GM11168 (cell line): ENCODE measurements around the gene LCLAT1.

Source experiments
- in situ Hi-C: fragments of 300-500 bp; cut with MboI; formaldehyde crosslinking; loops from one replicate; pipeline ENCODE4 v1.12.0; 2022; ENCODE audit warnings: low sequenced_read_pairs; ENCODE audit not compliant: unreplicated experiment

The LCLAT1 gene

DNA sequence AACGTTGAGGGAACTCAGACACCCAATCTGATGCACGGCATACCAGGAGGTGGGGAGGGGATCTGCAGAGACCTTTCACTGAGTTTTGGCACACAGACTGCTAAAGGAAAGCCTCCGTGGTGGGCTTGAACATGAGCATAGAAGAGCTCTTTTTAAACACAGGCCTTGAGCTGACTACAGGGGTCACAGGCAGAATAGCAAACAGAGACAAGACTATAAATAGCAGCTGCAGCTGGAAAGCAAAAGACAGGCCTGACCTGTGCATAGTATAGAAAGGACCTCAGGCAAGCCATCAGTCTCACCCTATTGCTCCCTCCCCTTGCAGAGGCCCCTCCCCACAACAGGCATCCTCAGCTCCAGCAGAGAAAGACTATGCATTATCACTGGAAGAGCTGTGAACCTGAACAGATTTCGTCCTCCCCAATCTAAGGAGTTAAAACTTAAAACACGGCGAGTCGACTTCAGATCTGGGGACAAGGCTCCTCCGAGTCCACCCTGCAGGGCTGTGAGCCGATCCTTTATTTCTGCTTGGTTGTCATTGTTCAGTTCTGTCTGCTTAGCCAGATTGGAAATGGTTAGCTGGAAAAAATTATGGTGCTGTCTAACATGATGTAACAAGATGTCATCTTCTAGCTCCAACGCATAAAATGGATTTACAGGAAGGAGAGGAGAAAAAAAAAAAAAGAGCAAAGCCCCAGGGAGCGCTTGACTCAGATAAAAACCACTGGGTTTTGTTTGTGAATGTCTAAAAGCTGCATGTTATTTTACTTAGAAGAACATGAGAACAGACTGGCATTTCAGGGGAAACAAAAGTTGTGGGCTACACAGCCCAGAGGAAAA is 25.2 kb upstream of the LCLAT1 start:
- in situ Hi-C loops: no loop called here

DNA sequence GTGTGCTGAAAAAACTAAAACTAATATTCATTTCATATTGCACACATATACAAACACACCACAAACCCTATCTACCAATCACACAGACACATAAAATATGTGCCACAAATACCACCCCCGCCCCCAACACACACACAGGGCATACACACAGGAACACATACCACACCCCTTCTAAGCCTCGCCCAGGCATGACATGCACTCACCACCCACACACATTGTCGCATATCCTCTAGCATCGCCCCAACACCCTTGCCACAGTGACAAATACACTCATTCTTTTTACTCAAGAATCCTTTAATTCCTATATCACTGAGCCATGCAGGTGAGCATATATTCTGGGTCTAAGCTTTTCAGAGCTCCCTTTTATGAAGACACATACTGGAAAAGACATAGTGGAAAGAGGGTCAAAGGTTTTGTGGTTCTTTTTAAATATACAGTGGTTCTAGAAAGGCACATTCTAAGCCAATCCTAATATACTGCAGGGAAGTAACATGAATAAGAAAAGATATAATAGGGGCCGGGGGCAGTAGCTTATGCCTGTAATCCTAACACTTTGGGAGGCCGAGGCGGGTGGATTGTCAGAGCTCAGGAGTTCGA is 24.5 kb upstream of the LCLAT1 start:
- in situ Hi-C loops: no loop called here

DNA sequence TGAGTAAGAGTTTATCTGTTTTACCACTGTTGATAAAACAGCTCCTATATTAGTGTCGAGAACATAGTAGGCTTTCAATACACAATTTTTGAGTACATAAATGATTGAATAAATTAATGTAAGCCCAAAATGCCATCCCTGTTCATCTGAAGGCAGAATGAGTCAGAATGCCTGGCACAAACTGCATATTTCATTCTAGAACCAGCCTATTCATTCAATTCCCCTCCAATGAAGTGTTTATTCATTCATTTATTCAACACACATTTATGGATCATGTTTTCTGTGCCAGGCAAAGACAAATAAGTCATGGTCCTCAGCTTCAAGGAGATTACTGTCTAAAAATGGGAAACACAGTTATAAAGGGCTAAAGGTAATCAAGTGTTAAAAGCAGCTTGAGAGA is 22.8 kb upstream of the LCLAT1 start:
- in situ Hi-C loops: no loop called here

DNA sequence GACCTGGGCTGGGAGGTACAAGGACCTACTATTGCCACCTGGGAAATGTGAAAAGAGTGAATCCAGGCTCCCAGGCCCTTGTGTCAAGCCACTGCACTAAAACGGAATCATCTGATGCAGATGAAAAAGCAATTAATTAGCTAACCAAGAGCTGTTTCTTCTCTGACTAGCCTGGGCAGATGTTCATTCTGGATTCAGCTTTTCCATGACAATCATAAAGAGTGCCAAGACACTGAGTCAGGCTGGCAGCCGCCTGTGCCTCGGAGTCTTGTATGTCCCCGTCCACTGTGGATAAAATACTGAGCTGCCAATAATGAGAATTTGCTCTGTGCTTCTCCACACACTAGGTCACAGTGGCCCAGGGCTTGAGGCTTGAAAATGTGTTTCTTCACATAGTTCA is 21.7 kb upstream of the LCLAT1 start:
- in situ Hi-C loops: loop anchor here (25.0 kb wide), 1 partner anchor 188 kb away; the partner anchor contains the start of gene LBH

DNA sequence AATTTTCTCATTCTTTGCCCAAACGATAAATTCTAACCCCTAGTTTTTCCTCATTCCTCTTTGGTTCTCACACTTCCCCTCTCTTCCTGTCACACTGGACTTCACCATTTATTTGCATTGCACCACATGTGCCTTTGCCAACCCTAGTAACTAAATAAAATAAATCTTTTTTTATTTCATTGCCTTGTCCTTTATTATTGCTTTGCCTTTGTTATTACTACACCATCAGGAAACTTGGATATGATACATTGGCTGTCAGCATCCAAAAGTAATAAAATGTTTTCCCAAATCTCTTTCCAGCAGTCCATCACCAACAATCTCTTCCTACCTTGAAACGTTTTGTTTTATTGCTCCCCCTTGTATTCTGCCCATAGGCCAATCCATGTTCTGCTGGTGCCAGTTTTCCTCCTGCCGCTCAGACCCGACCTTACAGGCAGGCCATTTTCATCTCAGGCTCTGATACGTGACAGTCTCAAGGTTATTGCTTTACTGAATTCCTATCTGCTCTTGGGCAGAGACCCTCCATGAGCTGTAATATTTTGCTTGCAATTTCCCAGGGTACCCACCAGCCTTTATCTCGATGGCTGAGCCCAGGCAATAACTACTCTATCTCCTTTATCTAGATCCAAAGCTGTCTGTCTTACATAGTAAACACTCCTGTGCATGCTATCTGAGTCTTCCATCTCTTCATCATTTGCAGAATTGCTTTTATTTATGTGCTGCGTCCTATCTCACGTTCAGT is 19.3 kb upstream of the LCLAT1 start:
- in situ Hi-C loops: loop anchor here (25.0 kb wide), 1 partner anchor 190 kb away; the partner anchor contains the start of gene LBH

DNA sequence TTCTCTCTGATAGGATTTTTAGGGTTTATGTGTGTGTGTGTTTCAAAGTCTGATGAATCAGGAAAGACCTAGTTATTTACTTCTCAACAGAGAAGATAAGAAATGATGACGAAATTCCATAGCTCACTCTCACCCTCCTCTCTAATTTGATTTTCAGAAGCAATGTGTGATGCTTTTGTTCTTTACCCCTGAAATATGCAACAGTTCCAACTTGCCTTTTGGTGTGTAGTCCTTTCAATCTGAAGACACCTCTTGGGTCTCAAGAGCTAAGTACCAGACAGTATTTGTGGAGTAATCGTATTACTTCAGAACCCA is 18.7 kb upstream of the LCLAT1 start:
- in situ Hi-C loops: loop anchor here (25.0 kb wide), 1 partner anchor 191 kb away; the partner anchor contains the start of gene LBH

DNA sequence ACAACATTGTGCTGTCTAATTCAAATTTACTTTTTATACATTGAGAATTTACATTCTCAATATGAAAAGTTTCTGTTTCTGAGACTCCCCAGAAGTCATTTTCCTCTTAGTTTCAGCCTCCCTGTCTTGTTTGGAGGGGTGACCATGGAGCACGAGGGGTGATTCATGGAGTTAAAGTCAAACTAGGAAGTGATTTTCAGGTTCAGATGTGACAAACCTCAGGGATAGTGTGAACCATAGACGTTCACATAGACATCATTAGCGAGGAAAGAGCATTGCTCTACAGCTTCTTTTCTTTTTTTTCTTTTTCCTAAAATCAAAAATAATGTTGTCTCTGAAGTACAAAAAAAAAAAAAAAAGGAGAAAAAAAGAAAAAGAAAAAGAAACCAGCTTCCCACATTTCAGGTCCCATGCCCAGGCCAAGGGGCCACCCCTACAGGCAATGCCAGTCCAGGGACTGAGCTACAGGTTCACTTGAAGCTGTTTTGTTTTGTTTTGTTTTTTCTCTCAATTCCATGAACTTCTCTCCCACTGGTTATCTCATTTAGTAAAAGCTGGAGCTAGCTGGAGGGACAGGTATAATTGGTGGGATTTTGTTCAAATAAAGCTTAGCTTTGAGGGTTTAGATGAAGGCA is 18.1 kb upstream of the LCLAT1 start:
- in situ Hi-C loops: loop anchor here (25.0 kb wide), 1 partner anchor 192 kb away; the partner anchor contains the start of gene LBH

DNA sequence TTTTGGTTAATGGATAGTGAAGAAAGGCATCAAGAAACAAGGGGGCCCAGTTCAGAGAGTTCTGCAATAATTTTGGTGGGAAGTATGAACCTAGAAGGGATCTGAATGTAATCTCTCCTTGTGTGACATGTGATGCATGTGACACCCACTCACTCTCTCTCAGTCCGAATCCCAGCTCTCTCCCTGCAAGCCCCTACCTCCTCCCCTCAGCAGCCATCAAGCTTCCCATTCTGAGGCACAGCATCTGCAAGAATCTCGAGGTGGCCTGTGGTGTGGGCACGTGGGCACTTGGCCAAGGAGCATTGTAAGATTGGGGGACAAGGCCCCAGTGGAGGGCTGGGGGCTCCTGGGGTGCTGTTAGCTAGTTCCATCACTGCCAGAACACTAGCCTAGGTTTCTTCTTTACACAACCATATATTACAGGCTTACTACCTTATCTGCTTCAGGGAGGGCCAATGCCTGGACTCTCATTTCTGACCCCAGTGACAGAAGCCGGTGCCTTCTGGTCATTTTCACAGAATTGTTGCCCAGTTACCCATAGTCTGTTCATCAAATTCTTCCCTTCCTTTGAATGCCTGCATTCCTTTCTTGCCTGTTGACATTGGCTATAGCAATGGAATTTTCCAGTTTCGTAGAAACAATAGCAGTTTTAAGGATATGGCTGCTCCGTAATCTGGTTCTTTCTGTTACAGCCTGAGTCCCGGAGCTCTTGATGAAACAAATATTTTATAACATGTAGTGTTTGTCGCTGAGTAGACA is 13.3 kb upstream of the LCLAT1 start:
- in situ Hi-C loops: loop anchor here (25.0 kb wide), 1 partner anchor 196 kb away; the partner anchor contains the start of gene LBH

DNA sequence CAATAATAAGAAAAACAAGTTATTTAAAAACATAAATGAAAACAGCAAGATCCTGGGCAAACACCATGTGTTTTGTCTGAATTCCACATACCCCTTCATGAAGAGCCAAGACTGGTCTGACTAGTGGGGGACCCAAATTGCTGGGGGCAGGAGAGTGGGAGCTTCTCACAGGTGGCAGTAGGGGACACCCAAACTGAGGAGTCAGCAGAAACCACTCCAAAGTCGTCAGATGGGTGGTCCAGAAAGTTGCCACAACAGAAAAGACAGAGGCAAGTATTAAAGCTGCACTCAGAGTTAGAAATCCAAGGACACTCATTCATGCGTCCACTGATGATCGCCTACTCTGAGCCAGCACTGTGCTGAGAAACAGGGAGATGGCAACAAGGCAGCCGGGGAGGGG is 12.3 kb upstream of the LCLAT1 start:
- in situ Hi-C loops: loop anchor here (25.0 kb wide), 1 partner anchor 197 kb away; the partner anchor contains the start of gene LBH

DNA sequence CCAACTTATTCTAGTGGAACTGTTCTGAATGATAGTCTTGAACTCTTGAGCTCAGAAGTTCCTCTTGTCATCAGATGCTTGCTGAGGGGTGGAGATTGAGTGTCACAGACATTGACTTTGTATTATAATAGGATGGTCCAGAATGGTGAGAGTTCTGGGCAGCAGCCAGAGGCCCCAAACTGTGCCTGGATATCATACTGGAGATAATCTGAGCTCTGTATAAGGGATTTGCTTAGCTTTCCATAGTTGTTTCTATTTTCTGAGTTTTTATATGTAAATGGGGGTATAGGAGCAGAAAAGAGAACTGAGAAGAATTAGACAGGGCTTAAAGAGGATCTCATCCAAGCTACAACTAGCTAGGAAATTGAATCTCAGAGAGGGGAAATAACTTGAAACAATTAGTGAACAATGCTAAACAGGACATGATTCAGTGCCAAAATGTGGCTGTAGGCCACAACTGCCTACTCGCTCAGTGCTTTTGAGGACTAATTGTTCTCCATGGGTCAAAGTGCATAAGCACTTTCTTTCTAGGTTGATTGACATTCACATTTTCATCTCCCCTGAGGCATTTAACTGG is 10.1 kb upstream of the LCLAT1 start:
- in situ Hi-C loops: loop anchor here (25.0 kb wide), 1 partner anchor 200 kb away; the partner anchor contains the start of gene LBH

DNA sequence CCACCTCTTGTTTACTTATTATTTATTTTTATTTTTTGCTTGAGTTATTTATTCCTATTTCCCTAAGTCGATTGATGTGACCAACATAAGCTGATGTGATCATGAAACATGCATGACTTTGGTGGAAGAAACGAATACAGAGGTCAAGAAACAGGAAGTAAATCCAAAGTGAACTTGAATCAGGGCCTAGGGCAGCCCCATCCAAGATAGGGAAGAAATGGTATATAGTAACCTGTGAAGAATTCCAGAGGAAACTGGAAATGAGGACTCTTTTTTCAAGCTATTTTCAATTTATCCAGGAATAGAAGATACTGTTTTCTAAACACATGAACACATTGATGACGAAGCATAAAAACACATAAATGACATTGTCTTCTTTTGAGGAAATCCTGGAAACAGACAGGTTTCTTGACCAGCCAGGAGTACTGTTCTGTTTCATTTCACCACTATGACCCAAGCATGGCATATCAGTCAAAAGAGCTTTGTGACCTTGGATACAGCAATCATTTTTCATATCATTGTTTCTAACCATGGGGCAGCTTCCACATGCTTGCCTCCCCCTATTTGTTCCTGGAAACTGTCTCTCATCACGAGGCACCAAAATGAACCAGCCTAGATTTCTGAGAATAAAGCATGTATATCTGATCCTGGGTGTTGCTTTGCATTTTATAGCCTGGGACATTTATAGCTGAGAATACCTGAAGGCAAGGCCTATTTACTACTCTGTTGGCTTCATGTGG is 9.1 kb upstream of the LCLAT1 start:
- in situ Hi-C loops: loop anchor here (25.0 kb wide), 1 partner anchor 201 kb away; the partner anchor contains the start of gene LBH

DNA sequence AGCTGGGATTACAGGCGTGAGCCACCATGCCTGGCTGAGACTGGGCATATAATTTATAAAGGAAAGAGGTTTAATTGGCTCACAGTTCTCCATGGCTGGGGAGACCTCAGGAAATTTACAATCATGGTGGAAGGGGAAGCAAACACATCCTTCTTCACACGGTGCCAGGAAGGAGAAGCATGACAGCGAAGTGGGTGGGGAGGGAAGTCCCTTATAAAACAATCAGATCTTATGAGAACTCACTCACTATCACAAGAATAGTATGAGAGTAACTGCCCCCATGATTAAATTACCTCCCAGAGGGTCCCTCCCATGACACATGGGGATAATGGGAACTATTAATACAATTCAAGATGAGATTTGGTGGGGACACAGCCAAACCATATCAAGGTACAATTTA is 7.8 kb upstream of the LCLAT1 start:
- in situ Hi-C loops: loop anchor here (25.0 kb wide), 1 partner anchor 202 kb away; the partner anchor contains the start of gene LBH

DNA sequence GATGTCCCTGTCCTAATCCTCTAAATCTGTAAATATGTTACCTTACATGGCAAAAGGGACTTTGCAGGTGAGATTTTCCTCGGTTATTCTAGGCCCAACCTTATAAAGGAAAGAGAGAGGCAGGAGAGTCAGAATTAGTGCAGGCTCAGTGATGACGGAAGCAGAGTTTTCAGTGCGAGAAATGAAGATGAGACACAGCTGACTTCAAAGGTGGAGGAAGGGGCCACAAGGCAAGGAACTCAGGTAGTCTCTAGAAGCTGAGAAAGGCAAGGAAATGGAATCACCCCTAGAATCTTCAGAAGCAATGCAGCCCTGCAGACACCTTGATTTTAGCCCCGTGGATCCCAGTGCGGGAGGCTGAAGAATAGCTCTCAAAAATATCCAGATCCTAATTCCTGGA is 7.2 kb upstream of the LCLAT1 start:
- in situ Hi-C loops: loop anchor here (25.0 kb wide), 1 partner anchor 203 kb away; the partner anchor contains the start of gene LBH

DNA sequence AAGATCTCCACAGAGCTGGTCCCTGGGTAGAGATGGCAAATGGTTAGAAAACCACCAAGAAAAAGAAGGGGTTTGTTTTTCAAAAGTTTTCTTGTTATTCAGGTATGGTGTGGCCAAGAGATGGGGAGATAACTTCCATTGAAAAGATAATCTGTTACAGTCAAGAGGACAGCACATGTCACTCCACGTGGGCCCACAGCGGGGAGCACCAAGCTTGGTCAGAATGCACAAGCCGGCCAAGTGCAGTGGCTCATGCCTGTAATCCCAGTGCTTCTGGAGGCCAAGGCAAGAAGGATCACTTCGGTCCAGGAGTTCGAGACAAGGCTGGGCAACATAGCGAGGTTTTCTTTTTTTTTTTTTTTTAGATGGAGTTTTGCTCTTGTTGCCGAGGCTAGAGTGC is 6.0 kb upstream of the LCLAT1 start:
- in situ Hi-C loops: loop anchor here (25.0 kb wide), 1 partner anchor 204 kb away; the partner anchor contains the start of gene LBH

DNA sequence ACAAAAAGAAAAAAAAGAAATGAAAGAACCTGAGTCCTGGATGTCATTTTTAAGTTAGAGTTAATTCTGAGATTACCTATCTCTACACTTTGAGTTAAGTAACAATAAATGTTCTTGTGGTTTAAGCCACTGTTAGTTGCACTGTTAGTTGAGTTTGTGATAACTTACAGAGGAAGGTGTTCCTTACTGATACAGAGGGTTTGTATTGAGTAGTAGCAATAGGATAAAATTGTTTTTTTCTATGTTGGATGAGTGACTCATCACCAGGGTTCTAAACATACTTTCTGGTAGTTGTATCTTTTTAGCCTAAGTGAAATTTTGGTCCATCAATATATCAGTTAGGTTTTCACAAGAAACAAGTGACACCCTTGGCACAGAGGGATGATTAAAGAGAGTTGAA is 4.0 kb upstream of the LCLAT1 start:
- in situ Hi-C loops: loop anchor here (25.0 kb wide), 1 partner anchor 206 kb away; the partner anchor contains the start of gene LBH

DNA sequence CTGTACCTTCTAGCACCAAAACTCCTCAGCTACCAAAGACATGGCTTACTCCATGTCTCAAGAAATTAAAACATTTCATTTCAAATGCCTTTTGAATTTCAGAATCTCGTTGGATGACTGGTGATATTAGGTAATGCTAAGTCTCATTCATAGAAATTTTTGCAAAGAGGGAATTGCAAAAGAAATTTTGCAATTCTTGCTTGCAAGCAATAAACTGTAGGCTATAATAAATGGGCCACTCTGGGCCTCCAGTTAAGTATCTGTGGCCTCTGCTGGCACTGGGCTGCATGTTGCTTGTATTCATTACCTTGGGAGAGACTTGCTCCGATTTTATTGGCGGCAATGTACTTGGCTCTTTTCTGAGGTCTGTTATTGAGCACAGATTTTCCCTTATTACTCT is 2.8 kb upstream of the LCLAT1 start:
- in situ Hi-C loops: loop anchor here (25.0 kb wide), 1 partner anchor 207 kb away; the partner anchor contains the start of gene LBH

DNA sequence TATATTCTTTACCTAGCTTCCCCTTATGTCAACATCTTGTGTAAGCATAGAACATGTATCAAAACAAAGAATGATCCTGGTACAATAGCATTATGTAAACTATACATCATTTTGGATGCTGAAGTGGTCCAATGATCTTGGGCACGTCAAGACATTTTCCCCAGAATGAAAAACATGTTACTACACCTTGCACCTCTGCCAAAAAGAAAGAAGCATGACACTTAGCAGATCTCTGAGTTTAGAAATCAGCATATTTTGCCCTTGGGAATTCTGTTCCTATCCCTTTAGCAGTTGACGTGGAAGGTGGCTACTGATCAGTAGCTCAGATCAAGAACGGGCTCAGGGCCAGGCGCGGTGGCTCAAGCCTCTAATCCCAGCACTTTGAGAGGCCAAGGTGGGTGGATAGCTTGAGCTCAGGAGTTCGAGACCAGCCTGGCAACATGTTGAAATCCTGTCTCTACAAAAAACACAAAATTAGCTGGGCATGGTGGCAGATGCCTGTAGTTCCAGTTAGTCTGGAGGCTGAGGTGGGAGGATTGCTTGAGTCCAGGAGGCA is 1.7 kb upstream of the LCLAT1 start:
- in situ Hi-C loops: loop anchor here (25.0 kb wide), 1 partner anchor 208 kb away; the partner anchor contains the start of gene LBH
